LNCAP (cell line): ENCODE measurements around the gene PHLDA1.

Experiments used
- TF ChIP-seq, protein P1 (sequence below): fragments of 450-650 bp; IDR thresholded peaks from 2 replicates; pipeline ENCODE4 v1.5.1; 2017; ENCODE audit warnings: mild to moderate bottlenecking

Gene PHLDA1

GRCh38 chr12:75990189-75990912 is 41.2 kb downstream of the PHLDA1 start:
- TF ChIP-seq, protein P1, sequence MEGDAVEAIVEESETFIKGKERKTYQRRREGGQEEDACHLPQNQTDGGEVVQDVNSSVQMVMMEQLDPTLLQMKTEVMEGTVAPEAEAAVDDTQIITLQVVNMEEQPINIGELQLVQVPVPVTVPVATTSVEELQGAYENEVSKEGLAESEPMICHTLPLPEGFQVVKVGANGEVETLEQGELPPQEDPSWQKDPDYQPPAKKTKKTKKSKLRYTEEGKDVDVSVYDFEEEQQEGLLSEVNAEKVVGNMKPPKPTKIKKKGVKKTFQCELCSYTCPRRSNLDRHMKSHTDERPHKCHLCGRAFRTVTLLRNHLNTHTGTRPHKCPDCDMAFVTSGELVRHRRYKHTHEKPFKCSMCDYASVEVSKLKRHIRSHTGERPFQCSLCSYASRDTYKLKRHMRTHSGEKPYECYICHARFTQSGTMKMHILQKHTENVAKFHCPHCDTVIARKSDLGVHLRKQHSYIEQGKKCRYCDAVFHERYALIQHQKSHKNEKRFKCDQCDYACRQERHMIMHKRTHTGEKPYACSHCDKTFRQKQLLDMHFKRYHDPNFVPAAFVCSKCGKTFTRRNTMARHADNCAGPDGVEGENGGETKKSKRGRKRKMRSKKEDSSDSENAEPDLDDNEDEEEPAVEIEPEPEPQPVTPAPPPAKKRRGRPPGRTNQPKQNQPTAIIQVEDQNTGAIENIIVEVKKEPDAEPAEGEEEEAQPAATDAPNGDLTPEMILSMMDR = no peak

GRCh38 chr12:75986001-75986746 is 45.4 kb downstream of the PHLDA1 start:
- TF ChIP-seq, protein P1 = no peak

GRCh38 chr12:75985566-75985965 is 46.0 kb downstream of the PHLDA1 start:
- TF ChIP-seq, protein P1 = no peak

DNA sequence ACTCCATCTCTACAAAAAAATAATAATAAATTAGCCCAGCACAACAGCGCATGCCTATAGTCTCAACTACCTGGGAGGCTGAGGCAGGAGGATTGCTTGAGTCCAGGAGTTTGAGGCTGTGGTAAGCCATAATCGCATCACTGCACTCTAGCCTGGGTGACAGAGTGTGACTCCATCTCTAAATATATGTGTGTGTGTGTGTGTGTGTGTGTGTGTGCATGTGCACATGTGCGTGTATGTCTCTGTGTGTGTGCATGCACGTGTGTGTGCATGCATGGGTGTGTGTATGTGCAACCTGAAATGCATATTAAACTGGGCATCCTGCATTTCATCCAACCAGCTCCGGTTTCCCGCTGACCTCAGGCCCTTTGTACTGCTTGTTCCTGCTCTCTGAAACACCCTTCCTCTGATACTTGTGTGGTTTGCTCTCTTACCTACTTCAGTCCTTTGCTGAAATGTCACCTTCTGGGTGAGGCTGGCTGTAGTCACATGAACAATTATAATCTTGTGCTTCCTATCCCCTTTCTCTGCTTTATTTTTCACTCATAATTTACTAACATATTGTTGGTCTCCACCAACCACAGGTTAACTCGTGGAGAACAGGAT is 46.9 kb downstream of the PHLDA1 start:
- TF ChIP-seq, protein P1 = no peak

- TF ChIP-seq, protein P1 = no peak
These were observed 48.5 kb downstream of the PHLDA1 start for GRCh38 chr12:75982979-75983660.

- TF ChIP-seq, protein P1 = no peak
These were observed 49.4 kb downstream of the PHLDA1 start for GRCh38 chr12:75982169-75982564.
